Kidney capillary endothelial cell (primary cell): Measurements from ENCODE around the gene GAS2L2.
A peak's percentile ranks its signal among the peaks of the same experiment; 100 is the strongest.

Experiments
- DNase-seq: peaks from one replicate; pipeline ENCODE4 v3.0.0-alpha.2; 2018; ENCODE audit warnings: low spot score

GAS2L2 gene

DNA sequence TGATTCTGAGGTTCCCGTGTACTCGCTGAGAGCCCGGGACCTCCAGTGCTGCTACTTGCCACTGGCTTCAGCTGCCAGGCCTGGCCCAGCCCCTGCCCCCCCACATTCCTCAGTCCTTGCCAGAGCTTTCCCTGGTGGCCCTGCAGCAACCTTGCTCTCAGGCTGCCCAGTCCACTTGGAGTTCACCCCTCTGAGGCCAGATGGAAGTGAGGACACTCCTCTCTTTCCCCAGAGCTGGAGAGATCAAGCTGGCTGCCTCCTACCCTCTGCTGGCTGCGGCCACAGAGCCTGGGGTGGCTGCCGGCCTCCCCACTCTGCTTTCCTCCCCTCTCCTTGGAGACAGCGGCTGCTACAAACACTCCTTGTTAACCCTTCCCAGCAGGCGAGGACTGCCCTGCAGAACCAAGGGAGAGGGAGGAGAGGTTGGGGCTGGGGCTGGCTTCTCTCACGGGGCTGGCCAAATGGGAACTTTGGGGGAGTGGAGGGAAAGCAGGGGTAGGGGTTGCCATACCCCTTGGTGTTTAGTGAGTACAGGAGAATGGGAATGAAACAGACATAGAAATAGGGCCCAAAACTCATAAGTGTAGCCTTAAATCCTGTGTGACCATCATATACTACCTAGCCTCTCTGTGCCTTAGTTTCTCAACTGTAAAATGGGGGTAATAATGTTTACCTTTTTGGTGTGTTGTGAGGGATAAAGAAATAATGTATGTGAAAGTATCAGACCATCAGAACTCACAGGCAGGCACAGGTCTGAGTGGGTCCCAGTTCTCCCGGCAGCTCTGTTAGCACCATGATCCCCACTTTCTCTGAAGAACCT lies at the start of gene GAS2L2:
Gene GAS2L2, minus strand, starts transcription at position 295 of the 820 bp plus-strand sequence. CDS start 389 bp downstream, outside the sequence.
- DNase-seq = no peak

- DNase-seq = peak; percentile 93
These were observed 48.7 kb upstream of the GAS2L2 start for GRCh38 chr17:35801583-35802224.

- DNase-seq = no peak
These were observed 46.9 kb upstream of the GAS2L2 start for GRCh38 chr17:35799942-35800341.

DNA sequence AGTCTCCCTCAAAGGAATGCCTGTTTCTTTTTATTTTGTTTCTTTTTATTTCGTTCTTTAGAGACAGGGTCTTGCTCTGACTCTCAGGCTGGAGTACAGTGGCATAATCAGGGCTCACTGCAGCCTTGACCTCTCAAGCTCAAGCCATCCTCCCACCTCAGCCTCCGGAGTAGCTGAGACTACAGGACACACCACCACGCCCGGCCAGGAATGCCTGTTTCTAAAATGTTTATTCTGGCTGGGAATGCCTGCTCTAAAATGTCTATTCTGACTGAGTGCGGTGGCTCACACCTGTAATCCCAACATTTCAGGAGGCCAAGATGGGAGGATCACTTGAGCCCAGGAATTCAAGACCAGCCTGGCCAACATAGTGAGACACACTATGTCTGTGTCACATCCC lies 44.9 kb upstream of the GAS2L2 start:
- no peak for DNase-seq

- DNase-seq = no peak
These were observed 44.3 kb upstream of the GAS2L2 start for GRCh38 chr17:35797370-35797769.

DNA sequence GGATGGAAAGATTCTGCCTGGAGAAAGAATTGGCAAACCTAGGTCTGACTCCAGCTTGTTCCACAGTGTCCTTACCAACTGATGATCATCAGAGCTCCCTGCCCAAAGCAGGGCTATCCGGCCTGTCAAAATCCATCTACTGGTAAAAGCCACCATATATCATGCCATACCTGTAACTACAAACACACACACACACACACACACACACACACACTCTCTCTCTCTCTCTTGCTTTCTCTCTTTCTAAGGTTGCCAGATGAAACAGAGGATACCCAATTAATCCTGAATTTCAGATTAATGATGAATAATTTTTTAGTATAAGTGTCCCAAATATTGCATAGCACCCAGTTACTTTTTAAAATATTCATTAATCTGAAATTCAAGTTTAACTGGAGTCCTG lies 43.9 kb upstream of the GAS2L2 start:
- no peak for DNase-seq

GRCh38 chr17:35795871-35796265 lies 42.8 kb upstream of the GAS2L2 start:
- DNase-seq = no peak

DNA sequence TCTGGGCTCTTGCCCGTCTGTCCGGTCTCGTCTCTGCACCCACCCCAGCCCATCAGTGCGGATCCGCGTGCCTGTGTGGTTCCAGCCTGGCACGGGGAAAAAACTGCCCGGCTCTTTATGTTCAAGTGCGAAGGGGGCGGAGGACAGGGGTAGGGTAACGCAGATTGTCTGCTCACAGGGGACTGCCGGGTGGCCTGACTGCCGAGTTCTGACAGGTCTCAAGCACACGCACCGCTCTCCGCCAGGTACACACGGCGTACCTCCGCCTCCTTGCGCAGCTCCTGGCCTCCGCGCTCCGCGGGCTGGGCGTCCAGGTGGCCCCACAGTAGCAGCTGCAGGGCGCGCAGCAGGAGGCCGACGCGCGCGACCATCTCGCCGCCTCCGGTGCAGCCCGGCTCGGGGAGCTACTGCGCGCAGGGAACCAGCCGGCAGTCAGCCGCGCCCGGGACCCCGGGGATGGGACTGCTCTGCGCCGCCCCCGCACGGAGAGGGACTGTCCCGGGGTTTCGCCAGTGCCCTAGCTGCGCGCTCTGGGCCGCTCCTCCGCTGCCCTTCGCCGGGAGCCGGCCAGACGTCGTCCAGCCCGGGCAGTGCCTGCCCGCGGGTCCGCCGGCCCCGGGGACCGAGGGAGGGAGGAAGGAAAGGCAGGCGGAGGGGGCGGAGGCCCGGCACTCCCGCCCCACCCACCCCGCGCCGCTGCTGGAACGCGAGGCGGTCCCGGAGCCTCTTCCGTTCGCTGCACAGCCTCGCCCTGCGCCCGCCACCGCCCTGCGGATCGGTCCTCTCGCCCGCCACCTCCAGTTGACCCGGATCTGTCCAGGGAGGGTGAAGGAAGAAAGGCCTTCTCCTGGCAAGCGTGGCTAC lies 42.2 kb upstream of the GAS2L2 start, which contains the start of gene MMP28:
Gene MMP28, minus strand, starts transcription at position 635 of the 864 bp plus-strand sequence. Its CDS starts 264 bp downstream, at position 371.
- no peak for DNase-seq

DNA sequence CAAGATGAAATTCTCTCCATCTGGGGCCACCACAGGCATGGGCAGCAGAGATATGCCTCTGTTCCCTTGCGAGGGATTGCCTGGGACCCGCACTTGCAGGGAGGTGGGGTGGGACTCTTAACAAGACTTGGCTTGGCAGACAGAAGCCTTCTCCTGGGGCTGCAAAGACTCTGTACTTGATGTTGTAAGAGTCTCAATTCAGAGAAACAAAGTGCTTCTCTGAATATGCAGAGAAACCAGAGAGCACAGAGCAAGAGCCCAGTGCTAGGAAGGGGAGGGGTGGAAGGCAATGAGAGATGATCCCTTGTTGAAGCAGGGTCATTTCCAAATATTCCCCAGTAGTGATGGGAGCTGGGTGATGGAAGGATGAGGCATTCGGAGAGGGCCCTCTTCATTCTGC lies 40.2 kb upstream of the GAS2L2 start:
- no peak for DNase-seq

DNA sequence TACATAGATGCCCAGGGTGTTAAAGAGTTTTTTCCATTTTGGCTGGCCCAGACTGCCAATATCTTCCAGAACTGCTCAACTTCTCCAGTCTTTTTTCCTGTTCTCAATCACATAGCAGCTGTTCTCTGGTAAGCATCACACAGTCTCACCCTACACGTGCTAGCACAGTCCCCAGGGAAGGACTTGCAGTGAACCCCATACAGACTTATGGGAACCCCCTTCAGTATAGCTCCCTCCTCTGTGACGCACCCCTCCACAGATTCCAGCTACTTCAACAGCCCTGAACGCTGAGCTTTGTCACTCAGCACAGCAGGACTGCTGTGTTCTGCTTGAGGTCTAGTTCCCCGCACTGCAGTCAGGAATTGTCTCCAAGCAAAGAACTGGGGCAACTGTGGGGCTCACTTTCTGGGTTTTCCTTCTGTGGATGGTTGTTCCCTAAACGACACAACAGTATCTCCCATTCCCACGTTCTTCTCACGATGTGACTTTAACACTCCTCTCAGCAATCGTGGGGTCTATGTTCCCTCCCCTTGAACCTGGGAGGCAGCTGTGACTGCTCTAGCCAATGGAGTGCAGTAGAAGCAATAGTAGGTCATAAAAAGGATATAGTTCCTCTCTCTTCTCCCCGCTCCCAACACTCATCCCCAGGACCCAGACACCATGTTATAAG lies 38.8 kb upstream of the GAS2L2 start:
- no peak for DNase-seq

GRCh38 chr17:35790841-35791240 lies 37.8 kb upstream of the GAS2L2 start:
- DNase-seq = no peak

GRCh38 chr17:35788477-35789368 lies 35.7 kb upstream of the GAS2L2 start:
- DNase-seq = no peak

- no peak for DNase-seq
These were observed 33.9 kb upstream of the GAS2L2 start for GRCh38 chr17:35786941-35787432.

GRCh38 chr17:35784895-35785294 lies 31.9 kb upstream of the GAS2L2 start:
- DNase-seq = no peak

- DNase-seq = no peak
These were observed 27.9 kb upstream of the GAS2L2 start for GRCh38 chr17:35780950-35781349.

DNA sequence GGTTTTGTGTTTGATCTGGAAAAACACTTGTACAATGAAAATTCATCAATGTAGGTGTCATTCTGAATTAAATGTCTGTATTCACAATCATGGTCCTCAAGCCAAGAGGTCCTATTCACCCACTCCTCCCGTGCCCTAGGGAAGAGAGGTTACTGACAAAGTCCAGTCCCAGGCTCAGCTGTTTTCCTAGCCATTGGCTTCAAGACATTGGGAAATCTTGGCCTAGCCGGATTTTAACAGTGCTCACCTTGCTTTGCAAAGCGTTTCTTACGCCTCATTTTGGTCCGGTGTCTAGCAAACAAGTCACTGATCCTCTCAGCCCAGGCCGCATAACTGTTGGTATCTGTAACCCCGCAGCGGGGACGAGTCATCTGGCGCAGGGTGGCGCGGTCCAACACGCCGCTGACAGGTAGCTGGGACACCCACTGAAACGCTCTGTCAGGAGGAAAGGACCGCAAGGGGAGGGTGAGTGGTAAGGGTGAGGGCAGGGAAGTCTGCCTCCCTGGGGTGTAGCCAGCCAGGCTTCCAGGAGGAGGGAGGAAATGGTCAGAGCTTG lies 25.7 kb upstream of the GAS2L2 start:
- DNase-seq = no peak

DNA sequence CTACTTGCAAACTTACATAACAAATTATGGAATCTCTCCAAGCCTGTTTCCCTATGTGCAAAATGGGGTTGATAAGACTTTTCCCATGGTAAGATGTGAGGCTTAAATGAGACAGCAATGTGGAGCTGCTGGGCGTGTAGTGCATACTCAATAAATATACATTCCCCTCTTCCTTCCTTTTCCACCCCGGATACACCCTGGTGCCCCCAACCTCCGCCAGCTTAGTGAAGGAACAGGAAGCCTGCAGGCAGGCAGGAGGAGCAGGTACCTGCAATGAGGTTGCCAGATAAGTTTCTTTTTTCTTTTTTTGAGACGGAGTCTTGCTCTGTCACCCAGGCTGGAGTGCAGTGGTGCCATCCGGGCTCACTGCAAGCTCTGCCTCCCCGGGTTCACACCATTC lies 22.5 kb upstream of the GAS2L2 start:
- no peak for DNase-seq

DNA sequence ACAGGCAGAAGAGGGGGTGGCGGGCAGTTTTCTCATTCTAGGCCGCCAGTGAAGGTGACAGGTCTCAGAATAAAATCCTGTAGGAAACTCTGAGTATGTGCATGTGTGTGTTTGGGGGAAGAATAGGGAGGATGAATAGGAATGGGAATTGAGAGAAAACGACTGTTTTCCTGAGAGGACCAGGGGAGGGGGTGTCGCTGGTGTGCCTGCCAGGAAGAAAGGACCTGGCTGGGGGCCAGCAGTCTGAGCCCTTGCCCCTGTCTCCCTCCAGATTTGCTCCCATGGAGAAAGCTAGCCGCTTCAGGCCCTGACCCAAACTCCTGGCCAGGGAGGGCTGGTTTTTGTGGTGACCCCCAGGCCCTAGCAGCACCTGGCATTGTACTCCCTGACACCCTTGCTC lies 22.0 kb upstream of the GAS2L2 start:
- no peak for DNase-seq

DNA sequence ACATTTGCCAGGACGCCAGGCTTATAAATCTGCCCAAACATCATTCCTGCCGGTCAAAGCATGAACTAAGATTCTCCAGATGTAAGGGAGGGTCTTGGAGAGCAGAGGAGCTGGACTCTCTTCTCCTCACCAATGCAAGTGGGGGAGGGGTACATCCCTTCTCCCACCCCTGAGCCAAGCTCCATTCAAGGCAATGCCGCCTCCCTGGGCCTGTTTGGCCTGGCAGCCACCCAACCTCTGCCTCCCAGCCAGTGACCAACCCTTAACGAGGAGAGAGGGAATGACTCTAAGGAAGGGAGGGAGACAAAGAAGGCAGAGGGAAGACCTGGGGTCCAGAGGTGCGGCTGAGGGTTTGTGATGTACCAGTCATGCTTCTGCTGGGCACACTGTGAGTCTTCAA lies 21.5 kb upstream of the GAS2L2 start:
- DNase-seq = no peak

- no peak for DNase-seq
These were observed 20.8 kb upstream of the GAS2L2 start for GRCh38 chr17:35773679-35774425.
